Lung (tissue), 12 donors: Measurements from ENCODE around the gene CD47. TPM values are rescaled to one million over a fixed set of nuclear protein-coding genes. Genes with fewer than 3 reads are reported as not detected.

Source experiments
- ATAC-seq: fragments of 200-7000 bp; cut with Tn5 transposase; one replicate; pipeline ENCODE4 v1.9.1; 2020; ENCODE audit warnings: moderate number of reproducible peaks; ENCODE audit not compliant: insufficient read depth, low FRiP score
- DNase-seq, 3 donors: peaks; one replicate each; pipeline ENCODE4 v3.0.0-alpha.2; 2013 to 2017
- H3K27ac ChIP-seq, 2 donors: one replicate each; pipeline ENCODE4 v1.5.1; 2013; ENCODE audit warnings: mild to moderate bottlenecking in 2 of 2, moderate library complexity in 2 of 2, control low read depth in 1 of 2, inconsistent platforms in 1 of 2, low read depth in 1 of 2, low read length in 1 of 2
- H3K27me3 ChIP-seq, 3 donors: one replicate each; pipeline ENCODE4 v1.5.1; 2013; ENCODE audit warnings: low read length in 2 of 3; ENCODE audit not compliant: control insufficient read depth in 3 of 3, insufficient read depth in 3 of 3
- H3K36me3 ChIP-seq, 4 donors: one replicate each; pipeline ENCODE4 v1.5.1; 2013; ENCODE audit warnings: low read length in 4 of 4, mild to moderate bottlenecking in 1 of 4, moderate library complexity in 1 of 4; ENCODE audit not compliant: control insufficient read depth in 4 of 4, insufficient read depth in 4 of 4
- H3K4me1 ChIP-seq, 5 donors: one replicate each; pipeline ENCODE4 v1.5.1; 2013; ENCODE audit warnings: low read length in 5 of 5, mild to moderate bottlenecking in 2 of 5, moderate library complexity in 1 of 5; ENCODE audit not compliant: control insufficient read depth in 5 of 5, insufficient read depth in 5 of 5
- H3K4me3 ChIP-seq: one replicate; pipeline ENCODE4 v1.5.1; 2013; ENCODE audit warnings: mild to moderate bottlenecking, control low read depth, moderate library complexity
- H3K9ac ChIP-seq, 2 donors: one replicate each; pipeline ENCODE4 v1.5.1; 2013; ENCODE audit warnings: low read length in 2 of 2, control low read depth in 1 of 2; ENCODE audit not compliant: insufficient read depth in 1 of 2
- H3K9me3 ChIP-seq, 4 donors: one replicate each; pipeline ENCODE4 v1.5.1; 2013; ENCODE audit warnings: low read length in 3 of 4, mild to moderate bottlenecking in 1 of 4, moderate library complexity in 1 of 4; ENCODE audit not compliant: control insufficient read depth in 4 of 4, insufficient read depth in 3 of 4
- CTCF ChIP-seq: IDR thresholded peaks from 2 replicates; pipeline ENCODE4 v1.5.1; 2012; ENCODE audit warnings: mild to moderate bottlenecking; ENCODE audit errors: control extremely low read depth, extremely low read depth
- WGBS, 2 donors: extraction: QIAGEN DNeasy Blood & Tissue Kit; methylation state at CpG; one replicate each; pipeline ENCODE4 v1.1.7; 2013; 5-methylcytosine and 5-hydroxymethylcytosine counted together
- polyA plus RNA-seq, 2 donors: library from polyadenylated mRNA; stranded (reverse); fragments of 200-250 nt; gene quantifications; one replicate each; pipeline ENCODE4 v1.2.1, GENCODE V29; 2013
- total RNA-seq, 2 donors: library from RNA; depleted of rRNA in 1 of 2; stranded (reverse); fragments of >200 nt in 1 of 2; gene quantifications; one replicate each; pipeline ENCODE4 v1.2.1, GENCODE V29; 2014 to 2021
- donor health status: control.
- donor health status: control.
- donor health status: Bipolar disorder and iron deficiency.
- donor health status: healthy.
- donor health status: DM: yes; HTN: yes; CAD: no.

The CD47 gene
- total and polyA plus RNA-seq, 4 donors, result 115 to 410 (median 133) TPM

- no peak overlapping the region for H3K9ac ChIP-seq
These were observed 17.6 kb upstream of the CD47 start for GRCh38 chr3:108108416-108108815.

GRCh38 chr3:108106449-108106848 lies 15.6 kb upstream of the CD47 start:
- Histone ChIP-seq H3K4me3 (no peak overlapping the region), H3K9ac (no peak overlapping the region), H3K9me3 (no peaks in the 10 kb centered on the region), H3K36me3 (no peaks in the 10 kb centered on the region), H3K4me1 (peaks cover 0 to 10% (median 3%) of the 10 kb centered on the region in 5 donors), H3K27ac (no peak overlapping the region), H3K27me3 (no peaks in the 10 kb centered on the region)
- ATAC-seq, result no peak
- TF ChIP-seq CTCF, result no peak
- DNase-seq, result no peak

More at GRCh38 chr3:108108416-108108815, 17.6 kb upstream of the CD47 start:
- ATAC-seq (no peak), DNase-seq (no peak)
- Histone ChIP-seq H3K36me3 (no peaks in the 10 kb centered on the region), H3K4me3 (no peak overlapping the region), H3K27me3 (no peaks in the 10 kb centered on the region), H3K9me3 (no peaks in the 10 kb centered on the region), H3K4me1 (peaks cover 0 to 10% (median 3%) of the 10 kb centered on the region in 5 donors), H3K27ac (no peak overlapping the region)
- TF ChIP-seq CTCF, result no peak
- WGBS, 2 donors, result 75 to 85% methylated on average over 2 of the region's 2 CpGs

- peaks cover 0 to 10% (median 3%) of the 10 kb centered on the region in 5 donors for H3K4me1 ChIP-seq
- no peak overlapping the region for H3K4me3 ChIP-seq
- WGBS, 2 donors, result 95 to 96% methylated on average over 3 of the region's 3 CpGs
- no peak overlapping the region for H3K27ac ChIP-seq
- H3K27me3 ChIP-seq, result no peaks in the 10 kb centered on the region
- H3K9ac ChIP-seq, result no peak overlapping the region
- ATAC-seq (no peak), DNase-seq (no peak)
- H3K36me3 ChIP-seq, result no peaks in the 10 kb centered on the region
- TF ChIP-seq CTCF, result no peak
- no peaks in the 10 kb centered on the region for H3K9me3 ChIP-seq
These were observed 15.2 kb upstream of the CD47 start for GRCh38 chr3:108106031-108106430.
